Measurements from ENCODE around the gene RPL10A. TPM values are rescaled to one million over a fixed set of nuclear protein-coding genes. Genes with fewer than 3 reads are reported as not detected.
"Not testable (repeated sequence)": the region's sequence is repeated elsewhere in the genome, so short reads cannot be mapped to it uniquely, and the experiment has no call there.

The RPL10A gene
- total RNA-seq, 1 donor from 2014 or later, result 1,962 TPM

DNA sequence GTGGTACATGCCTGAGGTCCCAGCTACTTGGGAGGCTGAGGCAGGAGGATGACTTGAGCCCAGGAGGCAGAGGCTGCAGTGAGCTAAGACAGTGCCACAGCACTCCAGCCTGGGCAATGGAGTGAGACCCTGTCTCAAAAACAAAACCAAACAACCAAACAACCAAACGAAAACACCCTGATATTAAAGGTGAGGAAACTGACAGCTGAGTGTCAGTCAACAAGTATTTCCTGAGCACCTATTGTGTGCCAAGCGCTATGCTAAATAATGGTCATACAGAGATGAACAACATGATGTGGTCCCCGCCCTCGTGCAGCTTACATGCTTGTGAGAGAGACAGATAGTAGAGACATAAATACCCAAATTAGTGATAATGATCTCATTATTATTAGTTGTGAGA is 46.4 kb downstream of the RPL10A start:
- DNase-seq, result no peak

GRCh38 chr6:35515939-35516338 is 47.7 kb downstream of the RPL10A start:
- DNase-seq, result not testable (repeated sequence)

GRCh38 chr6:35516712-35517111 is 48.5 kb downstream of the RPL10A start:
- no peak for DNase-seq

GRCh38 chr6:35517978-35518377 is 49.8 kb downstream of the RPL10A start:
- DNase-seq, result not testable (repeated sequence)

DNA sequence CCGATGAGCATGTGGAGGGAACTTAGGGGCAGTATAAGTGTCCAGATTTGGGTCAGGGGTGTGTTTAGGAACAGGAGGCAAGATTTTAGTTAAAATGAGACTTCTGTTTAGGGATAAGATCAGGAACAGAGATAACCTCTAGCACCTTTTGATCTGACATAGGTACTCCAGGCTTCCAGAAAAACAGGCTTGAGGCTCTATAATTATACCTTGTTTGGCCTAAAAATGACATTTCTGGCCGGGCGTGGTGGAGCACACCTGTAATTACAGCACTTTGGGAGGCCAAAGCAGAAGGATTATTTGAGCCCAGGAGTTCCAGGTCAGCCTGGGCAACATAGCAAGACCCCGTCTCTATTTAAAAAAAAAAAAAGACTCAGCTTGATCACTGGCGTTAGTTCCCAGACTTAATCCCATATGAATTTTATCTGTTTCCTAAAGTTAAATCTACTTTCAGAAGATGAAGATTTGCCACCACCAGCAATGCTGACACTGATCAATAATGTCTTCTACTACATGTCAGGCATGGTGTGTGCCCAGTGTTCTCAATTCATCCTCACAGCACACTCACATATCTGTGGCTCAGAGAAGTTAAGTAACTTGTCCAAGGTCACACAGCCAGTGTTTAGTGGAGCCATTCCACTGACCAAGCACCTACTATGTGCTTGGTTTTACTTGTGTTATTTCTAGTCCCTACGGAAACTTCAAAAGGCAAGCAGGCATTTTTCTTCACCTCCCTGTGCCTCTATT is 50.5 kb downstream of the RPL10A start:
- no peak for DNase-seq

- DNase-seq, result no peak
These were observed 51.3 kb downstream of the RPL10A start for GRCh38 chr6:35519313-35520015.

Other genes starting within 250 kb of the RPL10A start
- 27.7 and 32.0 TPM in 2 replicates for gene ZNF76, start 208.7 kb upstream of the RPL10A start, total RNA-seq
- gene DEF6, start 170.6 kb upstream of the RPL10A start, total RNA-seq, result 0.88 and 1.0 TPM in 2 replicates
- gene PPARD, start 125.8 kb upstream of the RPL10A start, total RNA-seq, result 9.7 and 18.1 TPM in 2 replicates
- 14.5 and 18.0 TPM in 2 replicates for gene FANCE, start 16.1 kb upstream of the RPL10A start, total RNA-seq
- 0.33 and 0.68 TPM in 2 replicates for gene TEAD3, start 28.7 kb downstream of the RPL10A start, total RNA-seq
- not detected in 2 replicates for gene TULP1, start 44.5 kb downstream of the RPL10A start, total RNA-seq
- 40.0 and 73.4 TPM in 2 replicates for gene FKBP5, start 220.5 kb downstream of the RPL10A start, total RNA-seq